ENCODE measurements around the gene TMEM248.
A peak's percentile ranks its signal among the peaks of the same experiment; 100 is the strongest.
"Not testable (repeated sequence)": the region's sequence is repeated elsewhere in the genome, so short reads cannot be mapped to it uniquely, and the experiment has no call there.

Gene TMEM248

GRCh38 chr7:66964411-66964810 lies 43.4 kb downstream of the TMEM248 start:
- FAIRE-seq: no peak
- TF ChIP-seq CTCF (IDR thresholded peaks at IDR 0.05; ENCODE audit: insufficient read depth, missing control alignments): no peak
- no peak for DNase-seq (ENCODE audit: insufficient read length, low spot score)

- TF ChIP-seq CTCF (IDR thresholded peaks at IDR 0.05; ENCODE audit: insufficient read depth, missing control alignments): no peak
- no peak for FAIRE-seq
- no peak for DNase-seq (ENCODE audit: insufficient read length, low spot score)
Measured at GRCh38 chr7:66967029-66967428, 46.0 kb downstream of the TMEM248 start.

GRCh38 chr7:66969001-66969400 lies 48.0 kb downstream of the TMEM248 start:
- FAIRE-seq; DNase-seq (ENCODE audit: insufficient read length, low spot score): not testable (repeated sequence)

GRCh38 chr7:66970310-66970709 lies 49.3 kb downstream of the TMEM248 start:
- TF ChIP-seq CTCF (IDR thresholded peaks at IDR 0.05; ENCODE audit: insufficient read depth, missing control alignments): no peak
- no peak for FAIRE-seq
- no peak for DNase-seq (ENCODE audit: insufficient read length, low spot score)

- no peak for DNase-seq (ENCODE audit: insufficient read length, low spot score)
- no peak for FAIRE-seq
- no peak for TF ChIP-seq CTCF (IDR thresholded peaks at IDR 0.05; ENCODE audit: insufficient read depth, missing control alignments)
Measured at GRCh38 chr7:66974986-66975590, 54.1 kb downstream of the TMEM248 start.

- FAIRE-seq: peak; percentile 66
Measured at GRCh38 chr7:66978312-66978711, 57.3 kb downstream of the TMEM248 start.

GRCh38 chr7:66979013-66979412 lies 58.0 kb downstream of the TMEM248 start:
- not testable (repeated sequence) for DNase-seq (ENCODE audit: insufficient read length, low spot score); FAIRE-seq

More at GRCh38 chr7:66978312-66978711, 57.3 kb downstream of the TMEM248 start:
- not testable (repeated sequence) for DNase-seq (ENCODE audit: insufficient read length, low spot score)

- DNase-seq (ENCODE audit: insufficient read length, low spot score); FAIRE-seq: not testable (repeated sequence)
Measured at GRCh38 chr7:66980336-66980735, 59.3 kb downstream of the TMEM248 start.

GRCh38 chr7:66989552-66989951 lies 68.5 kb downstream of the TMEM248 start:
- FAIRE-seq; DNase-seq (ENCODE audit: insufficient read length, low spot score): not testable (repeated sequence)

GRCh38 chr7:66994051-66994450 lies 73.0 kb downstream of the TMEM248 start:
- FAIRE-seq; DNase-seq (ENCODE audit: insufficient read length, low spot score): not testable (repeated sequence)

- TF ChIP-seq CTCF (IDR thresholded peaks at IDR 0.05; ENCODE audit: insufficient read depth, missing control alignments): peak; percentile 45
- FAIRE-seq; DNase-seq (ENCODE audit: insufficient read length, low spot score): not testable (repeated sequence)
Measured at GRCh38 chr7:66994691-66995049, 73.6 kb downstream of the TMEM248 start.
